Lower leg skin (tissue), 3 donors: ENCODE results near the gene SPHK2.

Experiments used
- CTCF ChIP-seq, 3 donors: fragments of 450-650 bp; IDR thresholded peaks; one replicate each; pipeline ENCODE4 v1.5.1; 2016; ENCODE audit warnings: antibody characterized with exemption in 3 of 3, mild to moderate bottlenecking in 3 of 3, moderate library complexity in 2 of 3
- POLR2A ChIP-seq, 2 donors: fragments of 450-650 bp; IDR thresholded peaks; one replicate each; pipeline ENCODE4 v1.6.1; 2016 to 2017; ENCODE audit warnings: antibody characterized with exemption in 2 of 2, mild to moderate bottlenecking in 1 of 2, moderate library complexity in 1 of 2

- peak in 2 of 3 donors; percentile 45 to 94 for TF ChIP-seq CTCF (IDR thresholded peaks at IDR 0.05)
- no peak for TF ChIP-seq POLR2A (IDR thresholded peaks at IDR 0.05)
Measured at GRCh38 chr19:48588670-48589401, 30.5 kb upstream of the SPHK2 start.
